HG03457 (cell line): ENCODE measurements around the gene CTXND1.
"Not testable (repeated sequence)": the region's sequence is repeated elsewhere in the genome, so short reads cannot be mapped to it uniquely, and the experiment has no call there.

ENCODE experiments used
- ATAC-seq: cut with Tn5 transposase; IDR thresholded peaks from one replicate; pipeline ENCODE4 v1.9.1; 2021; ENCODE audit warnings: moderate number of reproducible peaks; ENCODE audit not compliant: unreplicated experiment

The CTXND1 gene

DNA sequence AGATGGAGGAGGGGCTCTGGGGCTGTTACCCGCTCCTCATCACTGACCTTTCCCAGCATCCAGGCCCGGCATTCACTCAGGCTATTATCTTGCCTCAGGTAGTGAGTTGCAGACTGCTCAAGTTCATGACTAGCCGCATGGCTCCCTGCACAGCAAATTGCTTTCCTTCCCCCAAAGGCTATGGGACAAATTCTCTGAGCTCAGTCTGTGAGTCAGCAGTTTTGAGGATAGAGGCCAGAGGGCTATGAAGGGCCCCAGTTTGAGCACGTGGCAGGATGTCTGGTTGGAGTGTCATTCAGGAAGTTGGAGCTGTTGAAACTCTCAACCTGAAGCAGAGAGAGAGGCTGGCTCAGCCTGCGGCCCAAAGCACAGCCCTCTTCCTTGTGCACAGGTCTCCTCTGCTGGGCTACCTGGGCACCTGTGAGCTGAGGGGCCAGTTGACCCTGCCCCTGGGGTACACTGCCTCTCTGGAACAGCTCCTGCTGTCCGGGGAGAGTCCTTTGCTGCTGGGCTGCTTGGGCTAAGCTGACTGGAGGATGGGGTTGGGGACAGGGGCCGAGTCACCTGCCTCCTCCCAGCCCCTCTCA is 91.3 kb downstream of the CTXND1 start:
- no peak for ATAC-seq

DNA sequence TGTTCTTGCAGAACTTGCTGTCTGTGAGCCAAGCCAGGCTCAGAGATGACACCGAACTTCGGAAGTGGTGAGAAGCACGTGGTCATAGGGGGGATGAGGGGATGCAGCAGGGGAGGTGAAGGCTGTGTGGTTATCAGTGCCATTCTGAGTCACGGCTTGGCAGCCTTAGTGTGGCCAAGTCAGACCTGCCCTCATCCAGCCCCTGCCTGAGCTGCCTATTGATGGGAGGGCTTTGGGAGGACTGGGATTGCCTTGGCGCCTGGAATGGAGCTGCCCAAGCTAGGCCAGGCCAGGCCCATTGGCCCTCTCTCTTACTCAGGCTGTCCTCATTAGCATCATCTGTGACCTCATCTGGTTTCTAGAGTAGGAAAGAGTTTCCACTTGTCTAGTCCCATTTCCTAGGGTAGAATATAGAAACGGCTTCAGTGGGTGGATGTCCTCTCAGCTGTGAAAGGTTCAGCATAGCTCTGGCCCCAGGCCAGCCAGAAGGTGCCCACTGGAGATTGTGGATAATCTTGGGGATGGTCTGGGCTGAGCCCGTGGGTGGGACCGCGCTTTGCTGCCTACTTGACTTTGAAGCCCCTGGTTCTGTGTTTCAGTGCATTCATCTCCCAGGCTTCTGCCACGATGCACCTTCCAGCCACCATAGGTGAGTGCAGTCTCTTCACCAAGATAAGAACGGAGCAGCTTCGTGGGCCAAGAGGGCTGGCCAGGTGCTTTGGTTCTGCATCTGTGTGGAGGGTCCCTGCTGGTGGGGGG is 92.0 kb downstream of the CTXND1 start:
- ATAC-seq = no peak

DNA sequence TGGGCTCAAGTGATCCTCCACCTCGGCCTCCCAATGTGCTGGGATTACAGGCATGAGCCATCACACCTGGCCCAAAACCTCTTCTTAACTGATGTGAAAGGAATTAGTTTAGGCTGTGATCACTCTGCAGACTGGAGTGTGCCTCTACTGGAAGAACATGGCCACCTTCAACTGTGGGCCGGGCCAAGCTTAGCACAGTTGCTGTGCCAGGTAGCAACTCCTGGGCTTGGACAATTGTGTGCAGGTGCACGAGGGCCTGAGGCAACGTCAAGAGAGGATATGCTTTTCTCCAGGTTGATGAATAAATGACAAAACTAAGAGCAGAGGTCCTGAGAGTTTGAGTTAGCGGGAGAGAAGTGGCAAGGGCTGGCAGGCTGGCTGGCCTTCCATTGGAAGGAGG is 92.7 kb downstream of the CTXND1 start:
- ATAC-seq = no peak

DNA sequence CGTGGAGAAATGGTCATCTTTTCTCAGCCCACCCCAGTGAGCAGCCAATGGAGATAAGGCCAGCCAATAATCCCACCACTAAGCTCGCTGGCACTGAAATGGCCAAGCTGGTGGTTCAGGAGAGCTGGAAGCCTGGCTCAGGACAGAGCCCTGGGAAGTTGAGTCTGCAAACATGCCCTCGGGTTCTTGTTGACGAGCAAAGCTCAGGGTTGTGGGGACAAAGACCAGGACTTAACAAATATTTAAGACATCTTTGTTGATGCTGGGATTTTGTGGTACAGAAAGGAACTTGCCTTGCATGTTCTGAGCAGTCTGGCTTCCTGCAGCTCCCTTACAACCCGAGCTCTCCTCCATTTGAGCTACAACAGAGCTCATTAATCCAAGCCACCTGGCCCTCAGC is 94.8 kb downstream of the CTXND1 start:
- ATAC-seq = no peak

DNA sequence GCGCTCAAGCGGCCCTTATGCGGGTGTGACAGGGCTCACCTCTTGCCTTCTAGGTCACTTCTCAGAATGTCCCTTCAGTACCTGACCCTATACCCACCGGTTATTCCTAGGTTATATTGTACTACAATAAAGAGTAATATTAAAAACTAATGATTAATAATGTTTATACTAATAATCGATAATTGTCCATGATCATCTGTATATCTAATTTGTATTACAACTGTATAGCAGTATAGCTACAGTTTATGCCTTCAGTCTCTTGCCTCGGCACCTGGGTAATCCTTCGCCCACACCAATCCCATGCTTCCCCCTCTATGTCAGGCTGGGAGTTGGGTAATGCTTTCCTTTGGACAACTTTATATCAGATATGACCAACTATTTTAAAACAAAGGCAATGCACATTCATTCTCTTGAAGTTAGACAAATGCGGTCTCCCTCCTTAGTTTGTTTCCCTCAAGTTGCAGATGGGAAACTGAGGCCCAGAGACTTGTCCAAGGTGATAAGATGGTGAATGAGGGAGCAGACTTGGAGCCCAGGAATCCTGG is 95.8 kb downstream of the CTXND1 start:
- no peak for ATAC-seq

DNA sequence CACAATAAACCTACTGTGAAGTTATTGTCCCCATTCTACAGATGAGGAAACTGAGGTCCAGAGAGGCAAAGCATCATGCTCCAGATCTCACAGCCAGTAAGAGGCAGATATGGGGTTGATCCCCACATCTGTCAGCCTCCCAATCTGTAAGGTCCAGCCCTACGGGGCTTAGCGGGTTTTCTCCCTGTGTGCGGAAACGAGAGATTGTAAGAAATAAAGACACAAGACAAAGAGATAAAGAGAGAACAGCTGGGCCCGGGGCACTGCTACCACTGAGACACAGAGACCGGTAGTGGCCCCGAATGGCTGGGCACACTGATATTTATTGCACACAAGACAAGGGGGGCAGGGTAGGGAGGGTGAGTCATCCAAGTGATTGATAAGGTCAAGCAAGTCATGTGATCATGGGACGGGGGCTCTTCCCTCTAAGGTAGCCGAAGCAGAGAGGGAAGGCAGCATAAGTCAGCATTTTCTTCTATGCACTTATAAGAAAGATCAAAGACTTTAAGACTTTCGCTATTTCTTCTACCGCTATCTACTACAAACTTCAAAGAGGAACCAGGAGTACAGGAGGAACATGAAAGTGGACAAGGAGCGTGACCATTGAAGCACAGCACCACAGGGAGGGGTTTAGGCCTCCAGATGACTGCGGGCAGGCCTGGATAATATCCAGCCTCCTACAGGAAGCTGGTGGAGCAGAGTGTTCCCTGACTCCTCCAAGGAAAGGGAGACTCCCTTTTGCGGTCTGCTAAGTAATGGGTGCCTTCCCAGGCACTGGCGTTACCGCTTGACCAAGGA is 96.4 kb downstream of the CTXND1 start:
- ATAC-seq = not testable (repeated sequence)

DNA sequence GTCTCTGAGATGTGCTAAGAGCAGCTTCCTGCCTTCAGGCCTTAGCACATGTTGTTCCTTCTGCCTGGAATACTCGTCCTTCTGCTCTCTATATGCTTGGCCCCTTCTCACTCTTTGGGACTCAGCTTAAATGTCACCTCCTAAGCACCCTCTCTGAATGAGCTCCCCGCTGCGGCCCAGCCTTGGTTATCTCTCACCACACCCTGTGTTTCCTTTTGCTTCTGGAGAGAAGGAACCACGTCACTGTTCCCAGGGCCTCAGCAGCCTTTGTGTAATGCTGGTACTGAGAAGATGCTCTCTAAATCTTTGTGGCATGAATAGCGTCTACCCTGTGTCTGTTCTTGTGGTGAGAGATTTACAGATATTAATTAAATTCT is 97.0 kb downstream of the CTXND1 start:
- no peak for ATAC-seq

DNA sequence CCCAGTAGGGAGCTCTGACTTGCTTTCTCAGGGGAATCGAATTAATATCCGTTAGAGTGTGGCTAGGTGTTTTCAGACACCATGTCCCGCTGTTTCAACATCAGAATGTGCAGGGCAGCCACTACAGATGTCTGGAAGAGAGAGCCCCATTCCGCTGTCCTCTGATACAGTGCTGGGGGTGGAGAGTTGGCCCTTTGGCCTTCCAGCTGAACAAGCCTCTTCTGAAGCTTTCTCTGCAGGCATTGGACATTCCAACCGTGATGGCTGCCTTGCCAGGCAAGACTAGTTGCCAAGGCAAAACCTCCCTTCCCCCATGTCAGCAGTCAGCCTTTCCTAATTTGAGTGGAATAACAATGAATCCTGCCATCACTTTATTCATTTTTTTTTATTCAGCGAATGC is 97.7 kb downstream of the CTXND1 start:
- ATAC-seq = no peak

DNA sequence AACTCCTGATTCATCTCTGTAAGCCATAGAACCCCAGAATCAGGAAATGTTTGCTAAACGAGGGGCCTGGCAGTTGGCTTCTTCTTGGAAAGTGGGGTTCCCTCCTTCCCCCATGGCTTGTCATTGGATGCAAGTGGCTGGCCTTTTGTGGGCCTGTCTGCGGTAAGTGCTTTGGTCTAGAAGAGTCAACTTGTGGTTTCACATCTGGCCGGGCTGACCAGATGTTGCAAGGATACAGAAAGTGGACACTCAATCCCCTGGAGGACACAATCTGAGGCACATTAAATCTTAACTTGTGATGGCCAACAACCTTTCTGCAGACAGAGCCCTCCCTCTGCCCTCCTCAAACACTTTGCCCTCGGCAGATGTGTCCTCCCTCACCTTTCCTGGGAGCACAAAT is 98.1 kb downstream of the CTXND1 start:
- ATAC-seq = no peak

DNA sequence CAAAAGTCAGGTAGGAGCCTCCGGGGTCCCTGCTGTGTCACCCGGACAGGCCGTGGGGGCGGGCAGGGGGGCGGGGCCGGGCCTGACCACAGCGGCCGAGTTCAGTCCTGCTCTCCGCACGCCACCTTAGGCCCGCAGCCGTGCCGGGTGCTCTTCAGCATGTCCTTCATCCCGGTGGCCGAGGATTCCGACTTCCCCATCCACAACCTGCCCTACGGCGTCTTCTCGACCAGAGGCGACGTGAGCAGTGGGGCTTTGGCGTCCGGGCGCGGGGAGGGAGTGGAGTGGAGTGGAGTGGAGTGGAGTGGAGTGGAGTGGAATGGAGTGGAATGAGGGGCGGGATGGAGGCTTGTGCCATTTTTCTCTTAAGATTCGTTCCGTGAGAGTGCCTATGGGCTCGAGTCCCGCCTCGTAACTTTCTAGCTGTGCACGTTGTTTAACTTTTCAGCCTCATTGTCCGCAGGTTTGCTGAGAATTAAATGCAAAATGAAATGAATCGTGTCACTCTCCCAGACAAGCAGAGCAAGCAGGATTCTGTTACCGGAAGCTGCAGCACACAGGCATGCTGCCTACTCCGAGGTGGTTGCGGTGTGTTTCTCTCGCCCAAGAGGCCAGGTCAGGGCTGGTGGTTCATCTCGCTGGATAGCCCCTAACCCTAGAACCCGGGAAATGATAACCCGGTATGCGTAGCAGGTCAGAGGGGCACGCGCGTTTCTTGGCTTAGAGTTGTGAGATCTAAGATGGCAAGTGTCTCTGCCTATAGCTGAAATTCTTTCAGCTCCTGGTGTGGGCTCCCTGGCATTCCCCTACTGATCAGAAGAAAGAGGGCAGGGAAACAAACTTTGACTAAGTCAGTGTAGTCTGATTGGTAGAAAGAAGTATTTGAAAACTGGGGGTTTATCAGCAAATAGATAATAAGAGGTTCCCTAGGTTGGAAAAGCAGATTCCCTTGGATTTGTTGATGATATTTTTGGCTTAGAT is 98.8 kb downstream of the CTXND1 start, which contains the start of gene FAH:
Gene FAH (plus strand): TSS at position 104 of the 981 bp plus-strand sequence. CDS start 56 bp downstream, at position 160.
- ATAC-seq = no peak

DNA sequence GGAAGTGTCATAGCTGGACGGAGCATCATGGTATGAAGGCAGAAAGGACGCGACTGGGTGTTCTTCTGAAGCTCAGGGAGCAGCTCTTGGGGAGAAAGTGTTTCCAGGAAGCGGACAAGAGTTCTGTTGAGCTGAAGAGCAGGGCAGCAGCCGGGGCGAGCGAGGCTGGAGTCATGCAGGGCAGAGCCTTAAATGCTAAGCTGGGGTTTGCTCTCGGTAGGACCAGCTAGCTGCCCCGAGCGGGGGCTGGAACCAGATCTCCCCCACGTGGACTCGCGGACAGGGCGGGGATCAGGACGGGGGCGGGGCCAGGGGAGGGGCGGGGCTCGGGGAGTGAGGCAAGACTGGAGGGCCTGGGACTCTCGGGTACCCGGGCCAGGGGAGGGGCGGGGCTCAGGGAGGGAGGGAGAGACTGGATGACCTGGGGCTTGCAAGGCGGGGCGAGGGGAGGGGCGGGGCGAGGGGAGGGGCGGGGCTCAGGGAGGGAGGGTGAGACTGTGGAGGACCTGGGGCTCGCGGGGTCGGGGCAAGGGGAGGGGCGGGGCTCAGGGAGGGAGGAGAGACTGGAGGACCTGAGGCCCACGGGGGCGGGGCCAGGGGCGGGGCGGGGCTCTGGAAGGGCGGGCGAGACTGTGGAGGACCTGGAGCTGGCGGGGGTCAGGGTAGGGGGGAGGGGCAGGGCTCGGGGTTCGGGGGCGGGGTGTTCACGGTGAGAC is 99.7 kb downstream of the CTXND1 start:
- peak; percentile 51 for ATAC-seq

DNA sequence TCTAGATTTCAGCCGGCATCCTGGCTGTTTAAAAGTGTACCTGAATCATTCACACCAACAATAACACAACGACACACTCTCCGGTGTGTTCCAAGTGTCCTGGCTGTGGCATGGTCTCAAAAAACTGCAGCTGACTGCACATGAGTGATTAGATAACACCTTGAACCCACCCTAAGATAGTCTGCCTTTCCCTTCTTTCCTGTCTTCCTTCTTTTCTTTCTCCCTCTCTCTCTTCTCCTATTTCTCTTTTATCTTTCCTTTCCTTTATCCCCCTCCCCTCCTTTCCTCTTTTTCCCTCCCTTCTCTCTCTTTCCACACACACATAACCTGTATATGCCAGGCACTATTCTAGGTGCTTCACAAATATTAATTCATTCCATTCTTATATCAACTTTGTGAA is 100.4 kb downstream of the CTXND1 start:
- ATAC-seq = no peak

DNA sequence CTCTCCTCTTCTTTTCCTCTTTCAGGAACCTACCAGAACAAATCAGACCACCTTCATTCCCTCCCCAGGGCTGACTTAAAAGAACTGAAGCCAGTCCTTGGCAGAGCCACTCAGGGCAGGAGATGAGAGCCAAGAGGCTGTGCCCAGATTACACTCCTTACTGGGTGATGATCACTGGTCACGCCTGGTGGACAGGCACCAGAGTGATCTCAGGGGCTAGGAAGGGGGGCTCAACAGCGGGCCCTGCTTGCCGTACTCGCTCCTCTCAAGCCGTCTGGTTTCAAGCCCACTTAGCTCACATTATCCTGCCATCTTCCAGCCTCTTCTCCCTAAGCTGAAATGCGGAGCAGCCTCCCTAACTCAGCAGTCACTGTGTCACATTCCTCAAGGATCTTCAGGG is 100.9 kb downstream of the CTXND1 start:
- no peak for ATAC-seq
